Measurements from ENCODE around the gene KMT2D. TPM values are rescaled to one million over a fixed set of nuclear protein-coding genes. Genes with fewer than 3 reads are reported as not detected.

Gene KMT2D
- total RNA-seq, 1 donor from 2014 or later, result 86.9 TPM

GRCh38 chr12:49108958-49109404 is 48.4 kb upstream of the KMT2D start:
- FAIRE-seq (no peak), DNase-seq (ENCODE audit: low read depth) (no peak)
- Mint-ChIP-seq H3K4me1 (ENCODE audit: low read depth, unreplicated experiment) (peaks cover 12% of the 10 kb centered on the region), H3K4me3 (ENCODE audit: unreplicated experiment) (peak overlapping the region; percentile 97), H3K27ac (ENCODE audit: unreplicated experiment) (no peak overlapping the region), H3K9me3 (ENCODE audit: unreplicated experiment) (peaks cover 6% of the 10 kb centered on the region), H3K36me3 (ENCODE audit: low read depth, unreplicated experiment) (peaks cover 23% of the 10 kb centered on the region), H3K27me3 (ENCODE audit: low read depth, unreplicated experiment) (no peaks in the 10 kb centered on the region)
- peak overlapping the region; percentile 78 for H3K4me3 ChIP-seq (ENCODE audit: insufficient read depth, low read depth, low read length)
- no peak overlapping the region for H2AFZ ChIP-seq (ENCODE audit: low read depth, low read length)
- H3K4me2 ChIP-seq (ENCODE audit: low read length), result peak overlapping the region; percentile 92
- peaks cover under 1% of the 10 kb centered on the region for H3K36me3 ChIP-seq (ENCODE audit: insufficient read depth, low read length)
- H3K27ac ChIP-seq (ENCODE audit: low read depth, low read length), result no peak overlapping the region
- peaks cover 54% of the 10 kb centered on the region for H4K20me1 ChIP-seq (ENCODE audit: insufficient read depth, low read length)
- no peaks in the 10 kb centered on the region for H3K9me3 ChIP-seq (ENCODE audit: insufficient read depth, low read depth, low read length)
- peak overlapping the region; percentile 95 for H3K9ac ChIP-seq (ENCODE audit: low read length)
- H3K4me1 ChIP-seq (ENCODE audit: insufficient read depth, low read length), result peaks cover 21% of the 10 kb centered on the region
- TF ChIP-seq EZH2 (IDR thresholded peaks at IDR 0.05; ENCODE audit: insufficient read depth, low read length) (no peak), CTCF (IDR thresholded peaks at IDR 0.05; ENCODE audit: insufficient read depth, low read depth, low read length) (no peak)
- H3K27me3 ChIP-seq (ENCODE audit: insufficient read depth, low read length), result no peaks in the 10 kb centered on the region
- H3K79me2 ChIP-seq (ENCODE audit: insufficient read depth, low read length), result peaks cover 53% of the 10 kb centered on the region

GRCh38 chr12:49105504-49106084 is 45.0 kb upstream of the KMT2D start:
- Histone ChIP-seq H2AFZ (ENCODE audit: low read depth, low read length) (no peak overlapping the region), H3K4me2 (ENCODE audit: low read length) (peak overlapping the region; percentile 46), H3K9ac (ENCODE audit: low read length) (peak overlapping the region; percentile 52), H3K4me3 (ENCODE audit: insufficient read depth, low read depth, low read length) (no peak overlapping the region), H3K36me3 (ENCODE audit: insufficient read depth, low read length) (peaks cover 31% of the 10 kb centered on the region), H3K27me3 (ENCODE audit: insufficient read depth, low read length) (no peaks in the 10 kb centered on the region), H3K4me1 (ENCODE audit: insufficient read depth, low read length) (peaks cover 21% of the 10 kb centered on the region), H3K79me2 (ENCODE audit: insufficient read depth, low read length) (peaks cover 55% of the 10 kb centered on the region), H4K20me1 (ENCODE audit: insufficient read depth, low read length) (peaks cover 77% of the 10 kb centered on the region), H3K9me3 (ENCODE audit: insufficient read depth, low read depth, low read length) (no peaks in the 10 kb centered on the region), H3K27ac (ENCODE audit: low read depth, low read length) (peak overlapping the region; percentile 31)
- no peak for TF ChIP-seq CTCF (IDR thresholded peaks at IDR 0.05; ENCODE audit: insufficient read depth, low read depth, low read length)
- TF ChIP-seq EZH2 (IDR thresholded peaks at IDR 0.05; ENCODE audit: insufficient read depth, low read length), result no peak
- peaks cover 2% of the 10 kb centered on the region for H3K9me3 Mint-ChIP-seq (ENCODE audit: unreplicated experiment)
- FAIRE-seq (no peak), DNase-seq (ENCODE audit: low read depth) (no peak)
- H3K4me3 Mint-ChIP-seq (ENCODE audit: unreplicated experiment), result no peak overlapping the region
- H3K36me3 Mint-ChIP-seq (ENCODE audit: low read depth, unreplicated experiment), result peaks cover 30% of the 10 kb centered on the region
- H3K4me1 Mint-ChIP-seq (ENCODE audit: low read depth, unreplicated experiment), result peaks cover 7% of the 10 kb centered on the region
- H3K27ac Mint-ChIP-seq (ENCODE audit: unreplicated experiment), result no peak overlapping the region
- H3K27me3 Mint-ChIP-seq (ENCODE audit: low read depth, unreplicated experiment), result no peaks in the 10 kb centered on the region

- TF ChIP-seq EZH2 (IDR thresholded peaks at IDR 0.05; ENCODE audit: insufficient read depth, low read length) (no peak), CTCF (IDR thresholded peaks at IDR 0.05; ENCODE audit: insufficient read depth, low read depth, low read length) (no peak)
- Histone ChIP-seq H3K27me3 (ENCODE audit: insufficient read depth, low read length) (no peaks in the 10 kb centered on the region), H3K4me3 (ENCODE audit: insufficient read depth, low read depth, low read length) (no peak overlapping the region), H3K27ac (ENCODE audit: low read depth, low read length) (no peak overlapping the region), H3K4me1 (ENCODE audit: insufficient read depth, low read length) (peaks cover 21% of the 10 kb centered on the region), H2AFZ (ENCODE audit: low read depth, low read length) (no peak overlapping the region), H3K4me2 (ENCODE audit: low read length) (no peak overlapping the region), H3K9ac (ENCODE audit: low read length) (no peak overlapping the region), H3K9me3 (ENCODE audit: insufficient read depth, low read depth, low read length) (no peaks in the 10 kb centered on the region), H4K20me1 (ENCODE audit: insufficient read depth, low read length) (peaks cover 76% of the 10 kb centered on the region), H3K36me3 (ENCODE audit: insufficient read depth, low read length) (peaks cover 36% of the 10 kb centered on the region), H3K79me2 (ENCODE audit: insufficient read depth, low read length) (peaks cover 48% of the 10 kb centered on the region)
- Mint-ChIP-seq H3K27ac (ENCODE audit: unreplicated experiment) (no peak overlapping the region), H3K4me1 (ENCODE audit: low read depth, unreplicated experiment) (peaks cover 7% of the 10 kb centered on the region), H3K36me3 (ENCODE audit: low read depth, unreplicated experiment) (peaks cover 29% of the 10 kb centered on the region), H3K4me3 (ENCODE audit: unreplicated experiment) (no peak overlapping the region), H3K9me3 (ENCODE audit: unreplicated experiment) (peaks cover 2% of the 10 kb centered on the region), H3K27me3 (ENCODE audit: low read depth, unreplicated experiment) (no peaks in the 10 kb centered on the region)
- FAIRE-seq (no peak), DNase-seq (ENCODE audit: low read depth) (no peak)
Observed at GRCh38 chr12:49104822-49105221, 44.2 kb upstream of the KMT2D start.

All from astrocyte (in vitro differentiated cells and primary cell).